Stimulated activated CD8-positive, alpha-beta memory T cell treated with anti-CD3 and anti-CD28 coated beads, Interleukin-4, amount 100 ng/mL, for 4 hours (primary cell): Measurements from ENCODE around the gene RAB5IF.
A peak's percentile ranks its signal among the peaks of the same experiment; 100 is the strongest.
"Not testable (repeated sequence)": the region's sequence is repeated elsewhere in the genome, so short reads cannot be mapped to it uniquely, and the experiment has no call there.

Experiments
- DNase-seq, 2 donors: peaks; one replicate each; pipeline ENCODE4 v3.0.0-alpha.2; 2020; ENCODE audit warnings: low read depth in 2 of 2, low spot score in 1 of 2

RAB5IF gene

GRCh38 chr20:36585410-36586125 lies 20.0 kb upstream of the RAB5IF start:
- no peak for DNase-seq

- no peak for DNase-seq
Observed at GRCh38 chr20:36587388-36588070, 18.1 kb upstream of the RAB5IF start.

- DNase-seq = no peak
Observed at GRCh38 chr20:36591281-36591680, 14.3 kb upstream of the RAB5IF start.

GRCh38 chr20:36591854-36592641 lies 13.5 kb upstream of the RAB5IF start:
- DNase-seq = no peak

- DNase-seq = no peak
Observed at GRCh38 chr20:36593347-36593929, 12.1 kb upstream of the RAB5IF start.

- no peak for DNase-seq
Observed at GRCh38 chr20:36599912-36600345, 5.7 kb upstream of the RAB5IF start.

GRCh38 chr20:36601540-36601939 lies 4.0 kb upstream of the RAB5IF start:
- DNase-seq = no peak

GRCh38 chr20:36604952-36605398 lies 604 bp upstream of the RAB5IF start:
- DNase-seq = peak in 1 of 2 donors; percentile 13

- no peak for DNase-seq
Observed at GRCh38 chr20:36606158-36607066, 833 bp downstream of the RAB5IF start.

GRCh38 chr20:36607586-36608387 lies 2.2 kb downstream of the RAB5IF start:
- DNase-seq = no peak

GRCh38 chr20:36608388-36608728 lies 2.8 kb downstream of the RAB5IF start:
- DNase-seq = not testable (repeated sequence)

GRCh38 chr20:36611625-36612024 lies 6.0 kb downstream of the RAB5IF start:
- DNase-seq = no peak

GRCh38 chr20:36613974-36614373 lies 8.4 kb downstream of the RAB5IF start:
- DNase-seq = no peak

- no peak for DNase-seq
Observed at GRCh38 chr20:36614781-36615557, 9.4 kb downstream of the RAB5IF start.

- no peak for DNase-seq
Observed at GRCh38 chr20:36620917-36621316, 15.3 kb downstream of the RAB5IF start.

- DNase-seq = no peak
Observed at GRCh38 chr20:36623444-36623843, 17.9 kb downstream of the RAB5IF start.

GRCh38 chr20:36624068-36624943 lies 18.7 kb downstream of the RAB5IF start:
- DNase-seq = no peak

GRCh38 chr20:36624944-36625324 lies 19.4 kb downstream of the RAB5IF start:
- no peak for DNase-seq
